HG03097 (cell line): ENCODE results near the gene SVBP.
A peak's percentile ranks its signal among the peaks of the same experiment; 100 is the strongest.

ENCODE experiments used
- ATAC-seq: cut with Tn5 transposase; IDR thresholded peaks from one replicate; pipeline ENCODE4 v1.9.1; 2021; ENCODE audit not compliant: unreplicated experiment, low FRiP score

Gene SVBP

DNA sequence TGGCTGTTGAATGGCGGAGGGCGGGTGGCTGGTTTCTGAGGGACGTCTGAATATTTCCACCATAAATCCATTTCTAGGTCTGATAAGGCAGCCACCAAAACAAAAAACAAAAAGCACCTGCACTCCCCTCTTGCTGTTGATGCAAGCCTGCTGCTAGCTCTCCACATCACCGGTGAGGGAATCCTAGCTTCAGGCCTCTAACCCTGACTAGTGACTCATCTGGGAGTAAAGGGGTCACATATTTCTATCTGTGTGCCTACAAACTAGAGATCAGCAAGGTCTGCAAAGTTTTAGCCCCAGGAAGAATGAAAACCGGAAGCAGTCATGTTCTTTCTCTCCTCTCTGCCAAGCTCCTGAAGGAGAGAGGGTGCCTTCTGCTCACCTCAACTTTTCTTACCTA lies 10.6 kb downstream of the SVBP start:
- no peak for ATAC-seq

DNA sequence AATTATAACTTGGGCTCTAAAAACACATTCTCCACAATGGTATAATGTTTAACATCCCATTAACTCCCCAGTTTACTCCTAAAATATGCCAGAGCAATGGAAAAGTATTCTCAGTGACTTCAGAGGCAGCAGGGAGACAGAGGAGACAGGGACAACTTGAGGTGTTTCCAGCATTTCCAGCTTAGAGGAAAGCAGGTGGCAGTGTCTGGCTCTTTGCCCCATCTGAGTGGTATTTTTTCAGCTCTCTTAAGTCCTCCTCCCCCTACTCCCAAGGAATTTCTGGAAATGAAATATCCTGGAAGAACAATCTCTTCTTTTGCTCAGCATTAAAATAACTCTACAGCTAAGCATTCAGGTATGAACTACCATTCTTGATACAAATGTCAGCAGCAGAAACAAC lies 11.0 kb downstream of the SVBP start:
- ATAC-seq = no peak

DNA sequence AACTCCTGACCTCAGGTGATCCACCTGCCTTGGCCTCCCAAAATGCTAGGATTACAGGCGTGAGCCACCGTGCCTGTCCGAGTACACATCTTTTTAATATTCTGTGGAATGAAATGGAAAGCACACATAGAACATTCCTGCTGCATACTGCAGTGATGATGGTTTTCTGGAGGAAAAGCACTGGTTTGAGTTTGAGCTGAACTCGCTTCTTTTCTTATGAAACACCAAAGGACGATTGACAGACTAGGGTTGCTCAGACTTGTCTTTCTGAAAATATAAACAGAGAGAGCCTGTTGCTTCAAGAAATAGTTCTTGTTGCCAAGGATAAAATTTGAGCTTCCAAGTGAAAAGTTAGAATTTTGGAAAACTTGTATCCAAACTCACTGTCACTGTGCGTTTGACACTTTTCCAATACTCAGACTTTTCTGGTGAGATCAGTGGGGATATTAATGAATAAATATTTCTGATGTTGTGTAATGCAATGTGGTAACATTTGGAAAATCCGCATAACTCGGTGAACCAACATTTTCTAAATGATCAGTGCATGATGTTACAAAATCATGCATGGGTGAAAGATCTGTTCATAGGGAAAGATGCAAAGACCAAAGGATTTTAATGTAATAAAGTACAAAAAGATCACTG lies 15.2 kb downstream of the SVBP start:
- ATAC-seq = no peak

DNA sequence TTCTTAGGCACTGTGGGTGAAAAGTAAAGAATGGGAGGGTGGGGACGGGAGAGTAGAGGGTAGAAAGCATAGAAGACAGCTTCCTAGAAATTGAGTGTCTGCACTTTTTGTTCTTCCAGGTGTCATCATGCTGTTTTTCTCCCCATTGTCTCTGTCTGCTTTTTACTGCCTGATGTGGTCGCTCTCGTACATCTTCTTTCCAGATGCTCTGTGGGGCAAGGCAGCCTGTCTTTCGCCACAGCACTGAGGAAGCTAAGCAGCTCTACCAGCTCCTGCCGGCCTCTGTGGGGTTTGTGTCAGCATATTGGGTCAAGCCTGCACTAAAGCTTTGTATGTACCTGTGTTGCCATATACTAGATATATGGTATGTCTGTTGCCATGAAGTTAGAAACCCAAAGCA lies 19.2 kb downstream of the SVBP start:
- ATAC-seq = no peak

DNA sequence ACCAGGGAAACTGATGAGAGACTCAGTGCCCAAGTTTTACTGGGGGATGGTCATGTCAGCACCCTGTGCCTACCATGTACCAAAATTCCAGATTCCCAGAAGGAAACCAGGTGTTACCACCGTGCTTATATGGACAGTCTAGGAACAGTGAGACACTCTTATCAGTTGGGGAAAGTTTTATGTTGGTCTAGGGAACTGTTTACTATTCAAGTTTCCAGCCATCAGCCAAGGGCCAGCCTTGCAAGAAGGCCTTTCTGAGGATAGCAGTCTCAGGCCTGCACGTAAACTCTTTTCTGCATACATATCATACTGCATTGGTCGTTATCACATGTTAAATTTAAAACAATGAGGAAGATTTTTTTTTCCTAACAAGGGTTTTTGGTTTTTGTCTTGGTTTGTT lies 19.8 kb downstream of the SVBP start:
- no peak for ATAC-seq

DNA sequence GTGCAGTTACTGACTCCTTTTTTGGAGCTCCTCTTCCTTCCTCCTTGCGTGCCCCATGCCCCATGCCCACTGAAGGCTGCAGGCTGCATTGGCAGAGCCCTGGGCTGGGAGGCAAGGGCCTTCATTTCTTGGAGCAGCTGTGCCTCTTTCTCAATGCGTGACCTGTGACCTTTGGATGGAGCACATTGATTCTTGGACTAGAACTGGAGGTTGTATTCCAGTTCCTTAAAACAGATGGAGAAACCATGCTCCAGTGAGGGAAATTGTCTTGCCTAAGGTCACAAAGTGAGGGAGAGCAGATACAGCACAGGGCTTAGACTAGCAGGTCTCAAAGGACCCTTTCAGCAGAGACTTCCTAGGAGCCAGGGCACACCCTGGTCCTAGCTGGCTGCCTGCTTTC lies 23.4 kb downstream of the SVBP start:
- ATAC-seq = no peak

DNA sequence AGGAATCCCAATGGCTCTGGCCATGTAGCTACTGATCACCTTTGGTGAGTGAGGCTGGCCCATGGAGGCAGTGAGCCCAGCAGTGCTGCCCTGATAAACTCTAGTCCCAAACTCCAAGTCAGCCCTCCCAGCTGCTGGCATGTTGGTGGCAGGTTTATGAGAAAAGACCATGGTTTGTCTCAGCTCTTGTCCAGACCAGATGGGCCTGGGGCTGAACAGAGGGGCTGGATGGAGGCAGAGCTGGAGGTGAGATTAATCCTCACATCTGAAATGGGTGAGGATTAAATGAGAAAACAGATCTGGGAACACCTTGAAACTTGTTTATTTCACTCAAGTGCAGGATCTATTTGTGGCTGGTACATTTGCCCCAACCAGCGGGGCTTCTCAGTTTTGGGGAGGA lies 29.2 kb downstream of the SVBP start:
- ATAC-seq = no peak

DNA sequence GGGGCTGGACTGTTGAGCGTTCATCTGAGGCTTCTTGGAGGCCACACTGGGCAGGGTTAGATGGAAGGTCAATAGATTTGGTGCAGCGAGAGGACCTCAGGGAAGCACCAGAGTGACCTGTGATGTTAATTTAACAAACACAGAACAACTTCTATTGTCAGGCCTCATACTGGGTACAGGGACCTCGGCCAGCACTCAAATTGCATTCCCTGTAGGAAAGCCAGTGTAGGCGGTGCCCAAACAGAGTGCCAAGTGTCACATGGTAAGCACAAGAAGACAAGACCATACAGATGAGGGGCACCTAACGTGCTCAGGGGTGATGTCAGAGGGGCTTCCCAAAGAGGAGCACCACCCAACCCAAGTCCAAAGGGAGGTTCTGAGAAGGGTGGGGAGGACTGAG lies 31.1 kb downstream of the SVBP start:
- no peak for ATAC-seq

DNA sequence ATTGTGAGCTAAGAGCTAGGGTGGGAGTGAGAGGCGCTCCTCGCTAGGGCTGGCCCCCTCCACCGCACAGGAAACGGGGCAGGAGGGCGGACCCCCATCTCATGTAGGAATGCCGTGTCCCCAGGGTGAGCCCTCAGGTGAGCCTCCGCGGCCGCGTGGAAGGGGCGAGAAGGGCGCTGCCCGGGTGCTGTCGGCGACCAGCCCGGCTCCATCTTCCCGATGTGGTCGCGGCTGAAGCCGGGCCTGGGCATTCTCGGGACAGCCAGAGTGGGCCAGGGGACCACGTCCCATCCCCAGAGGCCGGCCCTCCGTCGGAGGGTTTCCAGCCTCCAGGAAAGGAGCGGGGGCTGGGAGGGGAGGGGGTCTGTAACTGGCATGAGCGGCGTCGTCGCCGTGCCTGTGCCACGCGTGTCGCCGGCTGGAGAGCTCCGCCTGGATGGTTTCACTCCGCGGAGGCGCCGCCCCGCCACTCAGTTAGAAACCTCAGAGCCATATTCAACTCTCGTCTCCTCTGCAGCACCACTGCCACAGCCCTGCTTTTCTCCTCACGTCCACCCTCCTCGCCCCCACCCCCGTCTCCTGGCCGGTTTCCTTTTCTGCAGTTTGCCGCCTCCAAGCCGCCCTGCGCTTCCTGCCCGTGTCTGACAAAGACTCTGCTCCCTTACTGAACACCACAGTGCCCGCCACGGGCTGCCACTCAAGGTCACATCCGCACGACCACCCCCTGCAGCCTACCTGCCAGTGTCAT lies 32.1 kb downstream of the SVBP start, which contains the start of gene TMEM269:
Gene TMEM269 (plus strand): TSS at position 46 of the 748 bp plus-strand sequence. CDS start 4,903 bp downstream, outside the sequence.
- no peak for ATAC-seq

DNA sequence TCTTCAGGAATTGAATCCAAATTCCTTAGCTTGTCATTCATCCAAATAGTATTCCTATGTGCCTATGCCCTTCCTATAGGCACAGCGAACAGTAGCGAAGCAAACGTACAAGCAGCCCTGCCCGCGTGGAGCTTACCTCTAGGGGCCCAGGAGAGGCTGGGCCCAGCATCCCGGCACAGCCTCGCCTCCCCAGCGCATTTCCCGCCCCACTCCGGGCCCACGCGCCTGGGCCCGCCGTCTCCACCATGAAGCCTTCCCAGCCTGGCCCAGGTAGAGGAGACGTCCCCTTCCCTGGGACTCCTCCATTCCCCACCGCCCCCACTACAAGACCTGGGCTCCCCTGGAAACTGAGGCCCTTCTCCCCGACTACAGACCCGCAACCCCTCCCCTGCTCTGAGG lies 32.7 kb downstream of the SVBP start:
- no peak for ATAC-seq

DNA sequence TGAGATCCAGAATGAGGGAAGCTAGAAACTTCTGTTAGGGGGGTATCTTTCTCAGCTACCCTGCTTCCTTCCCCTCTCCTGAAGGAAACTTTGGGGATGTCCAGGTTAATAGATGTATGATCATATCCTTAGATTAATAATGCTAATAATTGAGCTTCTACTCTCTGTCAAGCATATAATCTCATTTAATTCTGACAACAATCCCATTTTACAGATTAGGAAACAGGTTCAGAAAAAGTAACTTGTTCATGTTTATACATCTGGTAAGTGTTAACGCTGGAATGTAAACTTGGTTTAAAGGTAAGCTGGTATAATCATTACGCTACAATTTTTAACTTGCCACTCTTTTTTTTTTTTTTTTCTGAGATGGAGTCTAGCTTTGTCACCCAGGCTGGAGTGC lies 34.1 kb downstream of the SVBP start:
- ATAC-seq = no peak

DNA sequence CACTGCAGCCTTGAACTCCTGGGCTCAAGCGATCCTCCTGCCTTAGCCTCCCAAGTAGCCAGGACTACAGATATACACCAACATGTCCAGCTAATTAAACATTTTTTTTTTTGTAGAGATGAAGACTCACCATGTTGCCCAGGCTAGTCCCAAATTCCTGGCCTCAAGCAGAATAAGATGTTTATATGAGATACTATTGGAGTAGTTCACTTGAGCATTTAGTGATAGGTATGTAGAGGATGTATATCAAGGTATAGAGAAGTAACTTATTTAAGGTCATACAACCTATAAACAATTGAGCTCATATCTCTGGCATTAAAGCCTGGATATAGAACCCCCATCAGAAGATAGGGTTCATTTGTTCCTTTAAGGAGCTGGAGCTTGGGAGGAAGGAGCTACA lies 37.0 kb downstream of the SVBP start:
- ATAC-seq = no peak

DNA sequence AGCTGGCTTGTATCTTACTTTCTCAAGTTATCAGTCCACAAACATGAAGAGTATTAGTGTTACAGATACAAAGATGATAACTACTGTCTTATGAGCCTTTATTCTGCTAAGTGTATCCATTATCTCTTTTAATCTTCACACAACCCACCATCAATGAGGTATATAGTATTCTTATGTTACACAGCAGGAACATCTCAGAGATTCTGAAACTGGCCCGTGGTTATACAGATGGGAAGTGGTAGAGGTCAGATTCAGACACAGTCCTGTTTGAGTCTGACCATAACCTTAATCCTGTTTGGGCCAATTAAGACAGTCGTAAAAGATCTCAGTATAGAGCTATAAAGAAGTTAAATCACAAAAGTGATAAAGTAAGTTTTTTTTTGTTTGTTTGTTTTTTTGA lies 37.5 kb downstream of the SVBP start:
- no peak for ATAC-seq

DNA sequence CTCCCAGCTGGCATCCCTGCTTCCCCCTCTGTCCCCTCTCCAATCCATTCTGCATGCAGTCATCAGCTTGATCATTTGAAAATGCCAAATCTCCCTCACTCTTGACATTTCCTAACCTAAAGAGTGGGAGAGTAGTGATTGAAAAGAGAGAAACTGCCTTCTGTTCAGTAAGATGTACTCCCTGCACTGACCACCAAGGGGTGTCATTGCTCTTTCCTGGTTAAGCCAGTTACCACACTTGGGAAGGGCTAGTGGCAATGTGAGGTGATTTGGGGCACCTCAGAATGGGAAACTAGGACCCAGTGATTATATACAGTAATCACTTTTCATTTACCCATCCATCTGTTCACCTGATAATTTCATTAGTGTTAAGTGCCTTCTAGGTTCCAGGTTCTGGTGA lies 39.3 kb downstream of the SVBP start:
- no peak for ATAC-seq

DNA sequence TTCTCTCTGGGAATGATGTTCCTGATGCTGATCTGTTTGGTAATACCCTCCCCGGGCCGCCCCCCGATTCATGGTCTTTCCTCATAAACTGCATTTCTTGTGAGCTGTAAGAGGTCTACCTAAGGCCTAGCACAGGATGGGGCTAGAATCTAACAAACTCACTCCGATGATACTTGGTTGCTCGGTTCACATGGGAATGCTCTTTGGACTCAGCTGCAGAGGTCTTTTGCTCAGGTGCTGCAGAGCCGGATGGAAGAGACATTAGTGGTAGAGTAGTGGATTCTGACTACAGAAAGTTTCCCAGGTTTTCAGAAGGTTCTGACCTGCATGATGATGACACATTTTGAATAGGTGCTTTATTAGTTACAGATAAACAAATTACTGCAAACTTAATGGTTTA lies 40.7 kb downstream of the SVBP start:
- no peak for ATAC-seq

DNA sequence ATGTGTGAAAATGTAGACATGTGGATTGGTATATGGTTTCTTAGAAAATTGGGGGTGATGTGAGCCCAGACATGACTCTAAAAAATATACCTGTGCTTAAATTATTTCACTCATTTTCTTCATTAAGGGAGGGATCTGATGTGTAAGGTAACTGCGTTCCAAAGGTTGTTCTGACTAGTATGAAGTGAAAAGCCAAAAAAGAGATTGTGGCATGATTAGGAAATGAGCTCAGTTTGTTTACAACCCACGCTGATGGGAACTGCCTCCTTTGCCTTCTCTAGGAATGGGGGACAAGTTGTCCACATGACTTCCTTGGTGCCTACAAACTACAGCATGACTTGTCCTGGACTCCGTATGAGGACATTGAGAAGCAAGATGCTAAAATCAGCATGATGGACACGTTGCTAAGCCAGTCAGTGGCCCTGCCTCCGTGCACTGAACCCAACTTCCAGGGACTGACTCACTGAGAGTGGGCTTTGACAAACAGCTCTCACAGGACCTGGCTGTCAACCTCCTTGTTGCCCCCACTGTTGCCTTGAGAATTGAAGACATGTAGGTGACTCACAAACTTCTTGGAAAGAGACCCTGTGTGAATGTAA lies 42.2 kb downstream of the SVBP start:
- no peak for ATAC-seq

DNA sequence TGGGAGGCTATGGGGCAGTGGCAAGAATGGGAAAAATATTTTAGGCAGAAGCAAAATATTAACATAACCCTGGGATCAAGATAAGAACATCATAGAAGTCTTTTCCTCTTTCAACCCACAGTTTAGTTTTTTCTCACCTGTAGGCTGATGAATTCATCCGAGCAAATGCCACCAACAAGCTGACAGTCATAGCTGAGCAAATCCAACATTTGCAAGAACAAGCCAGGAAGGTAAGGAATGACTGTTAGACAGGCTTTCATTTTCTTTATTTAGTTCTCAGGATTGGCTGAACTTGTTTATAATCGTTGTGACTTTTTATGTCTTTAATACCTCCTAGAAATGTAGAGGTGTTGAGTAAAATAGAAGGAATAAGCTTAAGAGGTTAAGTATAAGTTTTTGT lies 43.8 kb downstream of the SVBP start:
- ATAC-seq = no peak

DNA sequence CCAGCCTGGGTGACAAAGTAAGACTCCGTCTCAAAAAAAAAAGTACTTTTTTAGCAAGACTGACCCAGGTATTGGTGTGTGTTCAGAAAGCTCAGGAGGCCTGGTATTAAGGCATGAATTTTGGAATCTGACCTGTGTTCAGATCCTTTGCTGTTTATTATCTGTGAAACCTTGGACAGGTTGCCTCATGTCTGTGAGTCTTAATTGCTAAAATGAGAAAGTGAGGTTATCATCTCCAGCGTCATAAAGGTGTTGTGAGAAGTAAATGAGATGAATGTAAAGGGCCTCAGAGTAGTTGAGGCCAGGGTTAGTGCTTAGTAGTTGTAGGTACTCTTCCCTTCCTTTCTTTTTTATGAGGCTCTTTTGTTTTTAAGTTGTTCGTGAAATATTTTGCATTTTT lies 47.4 kb downstream of the SVBP start:
- ATAC-seq = no peak

DNA sequence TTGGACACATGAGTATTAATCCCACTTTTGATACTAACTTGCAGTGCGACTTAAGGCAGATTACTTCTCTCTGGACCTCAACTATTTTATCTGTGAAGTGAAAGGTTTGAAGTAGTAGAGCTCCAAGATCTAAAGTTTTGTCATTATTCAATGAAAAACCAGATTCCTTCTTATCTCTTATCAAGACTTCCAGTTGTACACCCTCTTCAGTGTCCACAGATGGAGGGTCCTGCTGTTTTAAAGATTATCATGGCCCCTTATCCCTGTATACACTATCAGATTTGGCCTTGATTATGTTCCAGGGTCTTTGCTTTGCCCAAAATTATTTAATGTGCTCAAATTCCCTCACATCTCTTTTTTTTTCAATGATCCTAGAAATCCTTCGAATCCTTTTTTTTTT lies 49.0 kb downstream of the SVBP start:
- ATAC-seq = no peak

DNA sequence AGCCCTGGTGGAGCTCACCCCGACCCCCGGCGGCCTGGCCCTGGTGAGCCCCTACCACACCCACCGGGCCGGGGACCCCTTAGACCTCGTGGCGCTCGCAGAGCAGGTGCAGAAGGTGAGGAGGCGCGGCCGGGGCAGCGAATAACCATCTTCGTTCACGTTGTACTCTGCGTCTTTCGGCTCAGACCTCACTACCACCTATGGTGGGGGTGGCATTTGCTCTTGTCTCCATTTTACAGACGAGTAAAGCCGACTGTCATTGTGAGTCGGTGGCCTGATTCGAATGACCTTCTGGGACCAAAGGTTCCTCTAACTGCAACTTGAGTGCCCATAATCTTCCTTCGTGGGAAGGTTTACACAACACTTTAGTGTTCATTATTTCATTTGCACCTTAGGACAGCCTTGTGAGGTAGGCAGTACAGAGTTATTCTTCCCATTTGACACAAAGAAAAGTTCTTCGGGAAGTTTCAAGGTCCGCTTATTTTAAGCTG lies 49.6 kb downstream of the SVBP start:
- peak; percentile 14 for ATAC-seq

DNA sequence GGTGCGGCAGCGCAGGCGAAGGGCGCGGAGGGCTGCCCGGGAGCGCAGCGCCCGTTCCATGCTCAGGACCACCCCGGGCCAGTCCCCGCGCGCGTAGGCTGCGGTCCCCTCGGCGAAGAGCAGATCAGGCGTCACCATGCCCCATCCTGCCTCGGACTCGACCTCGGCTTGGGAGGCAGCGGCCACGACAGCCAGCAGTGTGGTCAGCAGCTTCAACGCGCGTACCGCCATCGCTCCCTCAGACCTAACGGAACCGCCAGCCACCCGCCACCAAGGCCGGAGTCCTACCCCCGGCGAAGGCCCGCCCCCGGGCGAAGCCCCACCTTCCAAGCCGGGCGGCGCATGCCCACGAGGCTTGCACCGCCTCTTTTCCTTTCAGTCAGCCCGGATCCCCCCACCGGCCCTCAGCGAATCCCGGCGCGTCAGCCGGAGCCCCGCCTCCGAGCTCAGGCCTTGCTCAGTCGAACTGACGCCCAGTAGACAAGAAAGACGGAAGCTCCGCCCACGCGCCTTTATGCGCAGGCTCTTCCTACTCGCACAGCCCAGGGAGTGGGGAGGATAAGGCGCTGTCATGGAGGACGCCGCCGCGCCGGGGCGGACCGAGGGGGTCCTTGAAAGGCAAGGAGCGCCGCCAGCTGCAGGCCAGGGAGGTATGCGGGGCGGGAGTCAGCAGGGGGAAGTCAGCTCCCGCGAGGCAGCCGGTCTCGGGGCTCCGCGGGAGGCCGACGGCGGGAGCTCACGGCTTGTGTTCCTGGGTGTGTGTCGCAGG lies 50.3 kb downstream of the SVBP start, which contains the start of the genes C1orf50 and P3H1:
Gene C1orf50 (plus strand): TSS at position 509 of the 769 bp plus-strand sequence. CDS start 63 bp downstream, at position 572.
Gene P3H1 (minus strand): TSS at position 288 of the 769 bp plus-strand sequence. CDS start 57 bp downstream, at position 231.
- ATAC-seq = peak; percentile 95
